HCT116 (cell line): ENCODE measurements around the gene APBA2.

Source experiments
- POLR2A ChIP-seq: IDR thresholded peaks from 2 replicates; pipeline ENCODE4 v1.7.0; 2011; ENCODE audit warnings: borderline replicate concordance; ENCODE audit not compliant: insufficient read depth, insufficient read length; ENCODE audit errors: extremely low read depth
- POLR2AphosphoS5 ChIP-seq: IDR thresholded peaks from 2 replicates; pipeline ENCODE4 v1.6.1; 2011; ENCODE audit warnings: mild to moderate bottlenecking, low read depth, low read length, moderate library complexity
- TF ChIP-seq, protein P1 (sequence below), 3 experiments: fragments of 200-600 bp in 1 of 3; sonication (generic) in 1 of 3; IDR thresholded peaks in 2 of 3; conservative IDR thresholded peaks in 1 of 3; 2 replicates each; pipeline ENCODE4 v1.5.1; 2012 to 2017; ENCODE audit warnings: low read depth in 2 of 3, low read length in 2 of 3, antibody characterized with exemption in 1 of 3, borderline replicate concordance in 1 of 3, control low read depth in 1 of 3, mild to moderate bottlenecking in 1 of 3, mixed read lengths in 1 of 3, mixed run types in 1 of 3, moderate library complexity in 1 of 3; ENCODE audit not compliant: insufficient read depth in 1 of 3

DNA sequence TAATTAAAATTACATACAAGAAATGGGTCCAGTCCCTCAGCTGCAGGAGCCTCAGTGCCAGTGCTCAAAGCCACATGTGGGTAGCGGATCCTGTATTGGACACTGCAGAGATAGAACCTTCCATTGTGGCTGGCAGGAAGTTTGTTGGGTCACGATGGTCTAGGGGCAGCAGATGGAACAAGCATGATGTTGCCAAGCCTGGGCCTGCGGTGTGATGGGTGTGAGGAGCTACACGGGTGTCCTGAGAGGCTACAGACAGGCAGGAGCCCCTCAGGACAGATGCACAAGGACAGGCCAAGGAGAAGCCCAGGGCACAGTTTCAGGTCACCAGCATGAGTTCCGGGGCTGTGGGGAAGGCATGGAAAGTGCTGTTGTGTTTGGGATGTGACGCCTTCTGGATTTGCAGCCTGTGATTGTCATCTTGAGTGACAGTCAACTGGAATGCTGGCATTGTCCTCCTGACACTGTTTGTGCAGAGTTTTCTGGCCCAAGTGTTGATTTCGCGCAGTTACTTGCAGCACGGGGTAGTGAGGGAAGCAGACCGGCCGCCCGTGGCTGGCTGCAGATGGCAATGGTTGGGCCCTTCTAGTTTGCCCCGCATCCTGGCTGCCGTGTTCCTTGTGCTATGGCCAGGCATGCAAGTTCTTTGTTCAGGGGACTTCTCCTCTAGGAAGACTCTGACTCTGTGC, 206.7 kb downstream of the APBA2 start:
- TF ChIP-seq, protein P1, sequence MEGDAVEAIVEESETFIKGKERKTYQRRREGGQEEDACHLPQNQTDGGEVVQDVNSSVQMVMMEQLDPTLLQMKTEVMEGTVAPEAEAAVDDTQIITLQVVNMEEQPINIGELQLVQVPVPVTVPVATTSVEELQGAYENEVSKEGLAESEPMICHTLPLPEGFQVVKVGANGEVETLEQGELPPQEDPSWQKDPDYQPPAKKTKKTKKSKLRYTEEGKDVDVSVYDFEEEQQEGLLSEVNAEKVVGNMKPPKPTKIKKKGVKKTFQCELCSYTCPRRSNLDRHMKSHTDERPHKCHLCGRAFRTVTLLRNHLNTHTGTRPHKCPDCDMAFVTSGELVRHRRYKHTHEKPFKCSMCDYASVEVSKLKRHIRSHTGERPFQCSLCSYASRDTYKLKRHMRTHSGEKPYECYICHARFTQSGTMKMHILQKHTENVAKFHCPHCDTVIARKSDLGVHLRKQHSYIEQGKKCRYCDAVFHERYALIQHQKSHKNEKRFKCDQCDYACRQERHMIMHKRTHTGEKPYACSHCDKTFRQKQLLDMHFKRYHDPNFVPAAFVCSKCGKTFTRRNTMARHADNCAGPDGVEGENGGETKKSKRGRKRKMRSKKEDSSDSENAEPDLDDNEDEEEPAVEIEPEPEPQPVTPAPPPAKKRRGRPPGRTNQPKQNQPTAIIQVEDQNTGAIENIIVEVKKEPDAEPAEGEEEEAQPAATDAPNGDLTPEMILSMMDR (IDR thresholded peaks at IDR 0.05 in 2 of 3, conservative IDR thresholded peaks at IDR 0.05 in 1 of 3; ENCODE audit: borderline replicate concordance in 1 of 3, insufficient read depth in 1 of 3, low read depth in 2 of 3, low read length in 2 of 3): no peak
- TF ChIP-seq POLR2AphosphoS5: no peak
- TF ChIP-seq POLR2A: no peak
